Liver (tissue), 9 donors: Measurements from ENCODE around the gene LHX6. TPM values are rescaled to one million over a fixed set of nuclear protein-coding genes. Genes with fewer than 3 reads are reported as not detected.
A peak's percentile ranks its signal among the peaks of the same experiment; 100 is the strongest.

Source experiments
- DNase-seq: peaks from one replicate; pipeline ENCODE4 v3.0.0-alpha.2; 2017; ENCODE audit warnings: low spot score
- H3K27ac ChIP-seq, 2 donors: one replicate each; pipeline ENCODE4 v1.7.0; 2013; ENCODE audit warnings: inconsistent platforms in 2 of 2, low read length in 2 of 2, control low read depth in 1 of 2, low read depth in 1 of 2, mild to moderate bottlenecking in 1 of 2
- H3K27me3 ChIP-seq, 4 donors: one replicate each; pipeline versions ENCODE4 v1.6.1 to v1.7.0; 2013; ENCODE audit warnings: low read length in 3 of 4, inconsistent platforms in 1 of 4, mild to moderate bottlenecking in 1 of 4, moderate library complexity in 1 of 4; ENCODE audit not compliant: control insufficient read depth in 4 of 4, insufficient read depth in 4 of 4
- H3K36me3 ChIP-seq, 4 donors: one replicate each; pipeline versions ENCODE4 v1.6.1 to v1.7.0; 2013; ENCODE audit warnings: low read length in 3 of 4, mild to moderate bottlenecking in 3 of 4, low read depth in 1 of 4, moderate library complexity in 1 of 4; ENCODE audit not compliant: control insufficient read depth in 4 of 4, insufficient read depth in 3 of 4
- H3K4me1 ChIP-seq, 4 donors: one replicate each; pipeline versions ENCODE4 v1.6.1 to v1.7.0; 2013; ENCODE audit warnings: low read length in 3 of 4, mild to moderate bottlenecking in 3 of 4, moderate library complexity in 1 of 4; ENCODE audit not compliant: control insufficient read depth in 4 of 4, insufficient read depth in 4 of 4
- H3K4me3 ChIP-seq, 3 donors: one replicate each; pipeline versions ENCODE4 v1.6.1 to v1.7.0; 2013; ENCODE audit warnings: low read length in 3 of 3, control low read depth in 1 of 3, low read depth in 1 of 3, mild to moderate bottlenecking in 1 of 3
- H3K9ac ChIP-seq, 2 donors: one replicate each; pipeline ENCODE4 v1.7.0; 2013; ENCODE audit warnings: low read length in 2 of 2, mild to moderate bottlenecking in 2 of 2, moderate library complexity in 2 of 2, control low read depth in 1 of 2, low read depth in 1 of 2
- H3K9me3 ChIP-seq, 4 donors: one replicate each; pipeline versions ENCODE4 v1.6.1 to v1.7.0; 2013; ENCODE audit warnings: low read length in 3 of 4; ENCODE audit not compliant: control insufficient read depth in 4 of 4
- EGR1 ChIP-seq, 2 donors: IDR thresholded peaks; 2 replicates each; pipeline ENCODE4 v1.6.1; 2016 to 2018; ENCODE audit warnings: antibody characterized with exemption in 2 of 2, low read depth in 2 of 2
- FOXA1 ChIP-seq: IDR thresholded peaks from 2 replicates; pipeline ENCODE4 v1.6.1; 2016; ENCODE audit warnings: antibody characterized with exemption
- FOXA2 ChIP-seq: IDR thresholded peaks from 2 replicates; pipeline ENCODE4 v1.6.1; 2016; ENCODE audit warnings: antibody characterized with exemption
- HNF4A ChIP-seq, 2 donors: conservative IDR thresholded peaks; 2 replicates each; pipeline ENCODE4 v1.6.1; 2016; ENCODE audit warnings: antibody characterized with exemption in 2 of 2, mild to moderate bottlenecking in 2 of 2
- RAD21 ChIP-seq, 2 donors: IDR thresholded peaks; 2 replicates each; pipeline ENCODE4 v1.6.1; 2016; ENCODE audit warnings: antibody characterized with exemption in 2 of 2, mild to moderate bottlenecking in 2 of 2
- RXRA ChIP-seq, 2 donors: IDR thresholded peaks; 2 replicates each; pipeline ENCODE4 v1.6.1; 2017 to 2018; ENCODE audit warnings: antibody characterized with exemption in 2 of 2, mild to moderate bottlenecking in 1 of 2
- SP1 ChIP-seq: IDR thresholded peaks from 2 replicates; pipeline ENCODE4 v1.6.1; 2018; ENCODE audit warnings: antibody characterized with exemption, mild to moderate bottlenecking
- YY1 ChIP-seq: IDR thresholded peaks from 2 replicates; pipeline ENCODE4 v1.6.1; 2016; ENCODE audit warnings: antibody characterized with exemption, mild to moderate bottlenecking
- WGBS: extraction: QIAGEN DNeasy Blood & Tissue Kit; methylation state at CpG from one replicate; pipeline ENCODE4 v1.1.7; 2013; 5-methylcytosine and 5-hydroxymethylcytosine counted together
- polyA plus RNA-seq, 2 donors: library from polyadenylated mRNA; stranded (reverse) in 1 of 2; unstranded in 1 of 2; fragments of 200-250 nt in 1 of 2; fragments of >200 nt in 1 of 2; fragmentation: Nextera tagmentation in 1 of 2; extraction: Ambion mirVana in 1 of 2; gene quantifications; one replicate each; pipeline versions ENCODE4 v1.2.1 to v1.2.3, GENCODE V29; 2013 to 2015
- total RNA-seq, 2 donors: library from RNA; depleted of rRNA; stranded (reverse); fragments of >200 nt; gene quantifications; one replicate each; pipeline ENCODE4 v1.2.3, GENCODE V29; 2014
- TF ChIP-seq, protein P1 (sequence below): fragments of 150-350 bp; IDR thresholded peaks from 2 replicates; pipeline ENCODE4 v1.5.1; 2017; ENCODE audit warnings: improper control_type of control experiment, low read depth, low read length; ENCODE audit not compliant: missing input control
- TF ChIP-seq, protein P2 (sequence below): IDR thresholded peaks from 2 replicates; pipeline ENCODE4 v1.6.1; 2016; ENCODE audit warnings: antibody characterized with exemption, mild to moderate bottlenecking
- TF ChIP-seq, protein P3 (sequence below): IDR thresholded peaks from 2 replicates; pipeline ENCODE4 v1.6.1; 2016; ENCODE audit warnings: antibody characterized with exemption
- donor health status: healthy.
- donor health status: healthy.
- donor health status: healthy.
- donor health status: healthy.
- donor health status: healthy.

The LHX6 gene
- total and polyA plus RNA-seq, 4 donors, result 0.05 to 0.33 (median 0.18) TPM

DNA sequence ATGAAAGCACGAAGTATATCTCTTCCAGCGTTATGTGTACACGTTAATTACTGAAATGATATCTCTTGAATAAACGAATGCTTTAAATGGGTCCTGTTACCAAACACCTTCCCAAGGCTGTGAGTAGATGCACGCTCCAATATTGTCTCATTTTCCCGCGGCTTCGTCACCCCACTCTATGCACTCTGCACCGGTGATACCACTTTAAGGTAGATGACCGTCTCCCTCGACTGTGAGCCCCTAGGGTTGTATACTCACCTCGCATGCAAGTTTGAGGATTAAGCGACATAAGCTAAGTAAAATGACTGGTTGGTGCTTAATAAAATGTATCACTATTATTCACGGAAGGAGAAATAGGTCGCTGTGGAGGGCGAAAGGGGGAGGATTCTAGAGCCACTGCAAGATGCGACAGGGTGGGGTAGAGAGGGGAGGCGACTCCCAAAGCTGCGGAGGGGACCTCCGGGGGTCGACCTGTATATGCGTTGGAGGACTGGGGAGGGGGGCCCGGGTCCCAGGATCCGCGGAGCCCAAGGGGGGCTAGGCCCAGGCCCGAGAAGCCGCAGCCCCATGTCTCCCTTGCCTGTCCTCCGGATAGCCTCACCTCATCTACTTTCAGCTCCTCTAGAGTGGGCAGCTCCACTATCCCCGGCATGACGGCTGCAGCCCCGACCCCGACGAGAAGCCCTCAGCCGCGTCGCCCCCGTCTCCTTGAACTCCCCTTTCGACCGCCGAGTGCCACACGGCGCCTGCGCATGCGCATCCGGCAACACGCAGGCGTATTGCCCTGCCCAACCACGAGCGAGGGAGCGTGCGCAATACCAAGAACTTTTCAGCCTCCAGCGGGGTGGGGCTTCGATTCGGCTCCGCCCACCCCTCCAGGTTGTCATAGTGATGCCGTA is 69.5 kb downstream of the LHX6 start, which contains the start of the genes MORN5 and NDUFA8:
TSS of gene MORN5 (plus strand) at position 883 of the 899 bp plus-strand sequence. CDS start 65 bp downstream, outside the sequence.
TSS of gene NDUFA8 (minus strand) at position 754 of the 899 bp plus-strand sequence. CDS start at position 652, 102 bp downstream.
- Histone ChIP-seq H3K27ac (peak within 1 kb of the TSS; percentile 39 to 82), H3K9me3 (peaks cover 1 to 7% (median 3%) of the 10 kb centered on the region in 4 donors), H3K36me3 (peaks cover 0 to 2% (median 0%) of the 10 kb centered on the region in 4 donors), H3K4me3 (peak within 1 kb of the TSS; percentile 85 to 92 (median 91)), H3K4me1 (peaks cover 0 to 18% (median 17%) of the 10 kb centered on the region in 4 donors), H3K27me3 (no peaks in the 10 kb centered on the region), H3K9ac (peak within 1 kb of the TSS; percentile 86 to 90)
- under 1% methylated on average over 56 of the region's 56 CpGs for WGBS
- TF ChIP-seq EGR1 (IDR thresholded peaks at IDR 0.05; ENCODE audit: low read depth in 2 of 2) (peak in 1 of 2 donors; percentile 7), HNF4A (conservative IDR thresholded peaks at IDR 0.05) (no peak), SP1 (peak; percentile 23), YY1 (peak; percentile 44), FOXA2 (no peak), RXRA (IDR thresholded peaks at IDR 0.05) (peak in 1 of 2 donors; percentile 6), FOXA1 (no peak)
- TF ChIP-seq, protein P1, sequence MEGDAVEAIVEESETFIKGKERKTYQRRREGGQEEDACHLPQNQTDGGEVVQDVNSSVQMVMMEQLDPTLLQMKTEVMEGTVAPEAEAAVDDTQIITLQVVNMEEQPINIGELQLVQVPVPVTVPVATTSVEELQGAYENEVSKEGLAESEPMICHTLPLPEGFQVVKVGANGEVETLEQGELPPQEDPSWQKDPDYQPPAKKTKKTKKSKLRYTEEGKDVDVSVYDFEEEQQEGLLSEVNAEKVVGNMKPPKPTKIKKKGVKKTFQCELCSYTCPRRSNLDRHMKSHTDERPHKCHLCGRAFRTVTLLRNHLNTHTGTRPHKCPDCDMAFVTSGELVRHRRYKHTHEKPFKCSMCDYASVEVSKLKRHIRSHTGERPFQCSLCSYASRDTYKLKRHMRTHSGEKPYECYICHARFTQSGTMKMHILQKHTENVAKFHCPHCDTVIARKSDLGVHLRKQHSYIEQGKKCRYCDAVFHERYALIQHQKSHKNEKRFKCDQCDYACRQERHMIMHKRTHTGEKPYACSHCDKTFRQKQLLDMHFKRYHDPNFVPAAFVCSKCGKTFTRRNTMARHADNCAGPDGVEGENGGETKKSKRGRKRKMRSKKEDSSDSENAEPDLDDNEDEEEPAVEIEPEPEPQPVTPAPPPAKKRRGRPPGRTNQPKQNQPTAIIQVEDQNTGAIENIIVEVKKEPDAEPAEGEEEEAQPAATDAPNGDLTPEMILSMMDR, result peak; percentile 27
- TF ChIP-seq, protein P2, sequence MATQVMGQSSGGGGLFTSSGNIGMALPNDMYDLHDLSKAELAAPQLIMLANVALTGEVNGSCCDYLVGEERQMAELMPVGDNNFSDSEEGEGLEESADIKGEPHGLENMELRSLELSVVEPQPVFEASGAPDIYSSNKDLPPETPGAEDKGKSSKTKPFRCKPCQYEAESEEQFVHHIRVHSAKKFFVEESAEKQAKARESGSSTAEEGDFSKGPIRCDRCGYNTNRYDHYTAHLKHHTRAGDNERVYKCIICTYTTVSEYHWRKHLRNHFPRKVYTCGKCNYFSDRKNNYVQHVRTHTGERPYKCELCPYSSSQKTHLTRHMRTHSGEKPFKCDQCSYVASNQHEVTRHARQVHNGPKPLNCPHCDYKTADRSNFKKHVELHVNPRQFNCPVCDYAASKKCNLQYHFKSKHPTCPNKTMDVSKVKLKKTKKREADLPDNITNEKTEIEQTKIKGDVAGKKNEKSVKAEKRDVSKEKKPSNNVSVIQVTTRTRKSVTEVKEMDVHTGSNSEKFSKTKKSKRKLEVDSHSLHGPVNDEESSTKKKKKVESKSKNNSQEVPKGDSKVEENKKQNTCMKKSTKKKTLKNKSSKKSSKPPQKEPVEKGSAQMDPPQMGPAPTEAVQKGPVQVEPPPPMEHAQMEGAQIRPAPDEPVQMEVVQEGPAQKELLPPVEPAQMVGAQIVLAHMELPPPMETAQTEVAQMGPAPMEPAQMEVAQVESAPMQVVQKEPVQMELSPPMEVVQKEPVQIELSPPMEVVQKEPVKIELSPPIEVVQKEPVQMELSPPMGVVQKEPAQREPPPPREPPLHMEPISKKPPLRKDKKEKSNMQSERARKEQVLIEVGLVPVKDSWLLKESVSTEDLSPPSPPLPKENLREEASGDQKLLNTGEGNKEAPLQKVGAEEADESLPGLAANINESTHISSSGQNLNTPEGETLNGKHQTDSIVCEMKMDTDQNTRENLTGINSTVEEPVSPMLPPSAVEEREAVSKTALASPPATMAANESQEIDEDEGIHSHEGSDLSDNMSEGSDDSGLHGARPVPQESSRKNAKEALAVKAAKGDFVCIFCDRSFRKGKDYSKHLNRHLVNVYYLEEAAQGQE, result peak; percentile 13
- peak; percentile 98 for DNase-seq

DNA sequence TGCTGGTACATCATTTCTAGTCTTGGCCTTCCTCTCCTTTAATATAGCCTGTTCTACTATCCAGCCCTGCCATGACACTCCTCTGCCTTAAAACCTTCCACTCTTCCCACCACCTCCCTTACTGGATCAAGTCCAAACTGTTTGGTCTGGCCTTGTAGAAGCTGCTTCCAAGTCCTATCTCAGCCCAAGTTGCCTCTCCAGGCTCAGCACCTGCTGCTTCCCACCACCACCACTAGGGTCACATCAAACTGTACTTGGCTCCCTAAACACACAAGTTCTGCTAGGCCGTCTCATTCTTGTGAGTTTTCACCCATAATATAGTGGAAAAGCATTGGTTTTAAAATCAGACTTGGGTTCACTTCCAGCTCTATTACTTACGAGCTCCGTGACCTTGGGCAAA is 70.6 kb downstream of the LHX6 start:
- WGBS, result 79% methylated on average over 3 of the region's 3 CpGs
- peaks cover 1 to 7% (median 3%) of the 10 kb centered on the region in 4 donors for H3K9me3 ChIP-seq
- no peak overlapping the region for H3K27ac ChIP-seq
- no peaks in the 10 kb centered on the region for H3K27me3 ChIP-seq
- peaks cover 0 to 18% (median 17%) of the 10 kb centered on the region in 4 donors for H3K4me1 ChIP-seq
- H3K9ac ChIP-seq, result no peak overlapping the region
- H3K36me3 ChIP-seq, result peaks cover 0 to 2% (median 0%) of the 10 kb centered on the region in 4 donors
- TF ChIP-seq RAD21 (IDR thresholded peaks at IDR 0.05), result peak in 1 of 2 donors; percentile 35
- TF ChIP-seq, protein P3, sequence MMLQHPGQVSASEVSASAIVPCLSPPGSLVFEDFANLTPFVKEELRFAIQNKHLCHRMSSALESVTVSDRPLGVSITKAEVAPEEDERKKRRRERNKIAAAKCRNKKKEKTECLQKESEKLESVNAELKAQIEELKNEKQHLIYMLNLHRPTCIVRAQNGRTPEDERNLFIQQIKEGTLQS, result no peak
- DNase-seq, result peak; percentile 47
- no peak overlapping the region for H3K4me3 ChIP-seq
